Hepatocyte (in vitro differentiated cells): Measurements from ENCODE around the gene ATG14. TPM values are rescaled to one million over a fixed set of nuclear protein-coding genes. Genes with fewer than 3 reads are reported as not detected.

ENCODE experiments used
- DNase-seq: peaks from one replicate; pipeline ENCODE4 v3.0.0-alpha.2; 2016; ENCODE audit warnings: low spot score
- H2AFZ ChIP-seq: fragments of 200-600 bp; sonication (generic); 2 replicates; pipeline ENCODE4 v1.6.0; 2016; ENCODE audit warnings: antibody characterized with exemption, mild to moderate bottlenecking
- H3K27ac ChIP-seq: fragments of 200-600 bp; sonication (generic); 2 replicates; pipeline ENCODE4 v1.5.1; 2016; ENCODE audit warnings: mild to moderate bottlenecking
- H3K27me3 ChIP-seq: fragments of 200-600 bp; sonication (generic); 2 replicates; pipeline ENCODE4 v1.6.1; 2016
- H3K36me3 ChIP-seq: fragments of 200-600 bp; sonication (generic); replicated peaks from 2 replicates; pipeline ENCODE4 v1.5.1; 2016; ENCODE audit warnings: low read depth; ENCODE audit not compliant: insufficient read depth
- H3K4me1 ChIP-seq: fragments of 200-600 bp; sonication (generic); 2 replicates; pipeline ENCODE4 v1.5.1; 2016; ENCODE audit warnings: mild to moderate bottlenecking, moderate library complexity; ENCODE audit not compliant: insufficient read depth
- H3K4me2 ChIP-seq: fragments of 200-600 bp; sonication (generic); 2 replicates; pipeline ENCODE4 v1.6.0; 2016
- H3K4me3 ChIP-seq: fragments of 200-600 bp; sonication (generic); 2 replicates; pipeline ENCODE4 v1.5.1; 2016; ENCODE audit warnings: mild to moderate bottlenecking
- H3K79me2 ChIP-seq: fragments of 200-600 bp; sonication (generic); 2 replicates; pipeline ENCODE4 v1.6.0; 2017; ENCODE audit warnings: mild to moderate bottlenecking
- H3K9me2 ChIP-seq: fragments of 200-600 bp; sonication (generic); replicated peaks from 2 replicates; pipeline ENCODE4 v1.6.0; 2017; ENCODE audit warnings: mild to moderate bottlenecking; ENCODE audit not compliant: insufficient read depth
- H3K9me3 ChIP-seq: fragments of 200-600 bp; sonication (generic); 2 replicates; pipeline ENCODE4 v1.5.1; 2016; ENCODE audit warnings: low read depth, mild to moderate bottlenecking
- H4K20me1 ChIP-seq: fragments of 200-600 bp; sonication (generic); 2 replicates; pipeline ENCODE4 v1.6.0; 2016; ENCODE audit warnings: mild to moderate bottlenecking; ENCODE audit not compliant: insufficient read depth, poor library complexity, severe bottlenecking
- CTCF ChIP-seq: fragments of 200-600 bp; sonication (generic); IDR thresholded peaks from 2 replicates; pipeline ENCODE4 v1.5.1; 2016; ENCODE audit warnings: antibody characterized with exemption, mild to moderate bottlenecking; ENCODE audit not compliant: poor library complexity
- EZH2 ChIP-seq: fragments of 200-600 bp; sonication (generic); IDR thresholded peaks from 2 replicates; pipeline ENCODE4 v1.6.1; 2016; ENCODE audit warnings: antibody characterized with exemption, mild to moderate bottlenecking, borderline replicate concordance
- EZH2phosphoT487 ChIP-seq: fragments of 200-600 bp; sonication (generic); IDR thresholded peaks from one replicate; pipeline ENCODE4 v1.6.1; 2018; ENCODE audit warnings: antibody characterized with exemption, mild to moderate bottlenecking, low read depth, moderate library complexity; ENCODE audit not compliant: unreplicated experiment, severe bottlenecking
- WGBS: methylation state at CpG from one replicate; pipeline ENCODE4 v1.1.6; 2016; ENCODE audit warnings: low lambda C conversion rate; ENCODE audit errors: missing lambda C conversion rate; 5-methylcytosine and 5-hydroxymethylcytosine counted together
- polyA plus RNA-seq: library from polyadenylated mRNA; unstranded; fragments of >200 nt; fragmentation: Nextera tagmentation; extraction: Ambion mirVana; gene quantifications from 2 replicates; pipeline ENCODE4 v1.2.1, GENCODE V29; 2016
- total RNA-seq: library from RNA; depleted of rRNA; stranded (reverse); fragments of >200 nt; gene quantifications from 2 replicates; pipeline ENCODE4 v1.2.3, GENCODE V29; 2014

Gene ATG14
- total and polyA plus RNA-seq, 2 experiments from 2014 or later, result 3.3 to 16.6 TPM

GRCh38 chr14:55382483-55382882 is 29.1 kb downstream of the ATG14 start:
- 65% methylated on average over 4 of the region's 4 CpGs for WGBS
- H4K20me1 ChIP-seq, result no peaks in the 10 kb centered on the region
- H3K27ac ChIP-seq, result peak overlapping the region; percentile 95
- TF ChIP-seq EZH2phosphoT487 (no peak), EZH2 (no peak), CTCF (no peak)
- no peak overlapping the region for H3K4me2 ChIP-seq
- no peaks in the 10 kb centered on the region for H3K9me3 ChIP-seq
- H3K79me2 ChIP-seq, result no peaks in the 10 kb centered on the region
- DNase-seq, result no peak
- H2AFZ ChIP-seq, result no peak overlapping the region
- H3K36me3 ChIP-seq, result no peaks in the 10 kb centered on the region
- no peak overlapping the region for H3K4me3 ChIP-seq
- no peaks in the 10 kb centered on the region for H3K4me1 ChIP-seq
- no peaks in the 10 kb centered on the region for H3K9me2 ChIP-seq
- H3K27me3 ChIP-seq, result no peaks in the 10 kb centered on the region

GRCh38 chr14:55381561-55381960 is 30.1 kb downstream of the ATG14 start:
- no peaks in the 10 kb centered on the region for H3K36me3 ChIP-seq
- H3K27me3 ChIP-seq, result no peaks in the 10 kb centered on the region
- H3K79me2 ChIP-seq, result no peaks in the 10 kb centered on the region
- no peaks in the 10 kb centered on the region for H3K4me1 ChIP-seq
- TF ChIP-seq EZH2, result no peak
- no peak for TF ChIP-seq EZH2phosphoT487
- TF ChIP-seq CTCF, result no peak
- no peaks in the 10 kb centered on the region for H4K20me1 ChIP-seq
- peak overlapping the region; percentile 95 for H3K27ac ChIP-seq
- no peaks in the 10 kb centered on the region for H3K9me3 ChIP-seq
- H3K4me3 ChIP-seq, result no peak overlapping the region
- H3K4me2 ChIP-seq, result no peak overlapping the region
- no peak for DNase-seq
- no peaks in the 10 kb centered on the region for H3K9me2 ChIP-seq
- no peak overlapping the region for H2AFZ ChIP-seq
- WGBS, result 78% methylated on average over 2 of the region's 2 CpGs

GRCh38 chr14:55381040-55381439 is 30.6 kb downstream of the ATG14 start:
- Histone ChIP-seq H3K27me3 (no peaks in the 10 kb centered on the region), H2AFZ (no peak overlapping the region), H3K9me3 (no peaks in the 10 kb centered on the region), H3K27ac (peak overlapping the region; percentile 95), H3K79me2 (no peaks in the 10 kb centered on the region), H3K4me3 (no peak overlapping the region), H3K4me1 (no peaks in the 10 kb centered on the region), H3K4me2 (no peak overlapping the region), H3K9me2 (no peaks in the 10 kb centered on the region), H4K20me1 (no peaks in the 10 kb centered on the region), H3K36me3 (no peaks in the 10 kb centered on the region)
- WGBS, result 80% methylated on average over 5 of the region's 5 CpGs
- no peak for TF ChIP-seq EZH2phosphoT487
- no peak for TF ChIP-seq EZH2
- TF ChIP-seq CTCF, result no peak
- DNase-seq, result peak; percentile 27

GRCh38 chr14:55377236-55377635 is 34.4 kb downstream of the ATG14 start:
- TF ChIP-seq CTCF (no peak), EZH2 (no peak), EZH2phosphoT487 (no peak)
- H3K4me2 ChIP-seq, result no peak overlapping the region
- H3K27ac ChIP-seq, result no peak overlapping the region
- H3K27me3 ChIP-seq, result no peaks in the 10 kb centered on the region
- H3K9me3 ChIP-seq, result no peaks in the 10 kb centered on the region
- H3K36me3 ChIP-seq, result no peaks in the 10 kb centered on the region
- H2AFZ ChIP-seq, result no peak overlapping the region
- H4K20me1 ChIP-seq, result no peaks in the 10 kb centered on the region
- no peaks in the 10 kb centered on the region for H3K9me2 ChIP-seq
- H3K79me2 ChIP-seq, result no peaks in the 10 kb centered on the region
- 97% methylated on average over 5 of the region's 5 CpGs for WGBS
- no peaks in the 10 kb centered on the region for H3K4me1 ChIP-seq
- no peak for DNase-seq
- no peak overlapping the region for H3K4me3 ChIP-seq
